ENCODE results near the gene FLNC. TPM values are rescaled to one million over a fixed set of nuclear protein-coding genes. Genes with fewer than 3 reads are reported as not detected.

FLNC gene
- total RNA-seq, 1 donor from 2014 or later = 7.7 TPM

DNA sequence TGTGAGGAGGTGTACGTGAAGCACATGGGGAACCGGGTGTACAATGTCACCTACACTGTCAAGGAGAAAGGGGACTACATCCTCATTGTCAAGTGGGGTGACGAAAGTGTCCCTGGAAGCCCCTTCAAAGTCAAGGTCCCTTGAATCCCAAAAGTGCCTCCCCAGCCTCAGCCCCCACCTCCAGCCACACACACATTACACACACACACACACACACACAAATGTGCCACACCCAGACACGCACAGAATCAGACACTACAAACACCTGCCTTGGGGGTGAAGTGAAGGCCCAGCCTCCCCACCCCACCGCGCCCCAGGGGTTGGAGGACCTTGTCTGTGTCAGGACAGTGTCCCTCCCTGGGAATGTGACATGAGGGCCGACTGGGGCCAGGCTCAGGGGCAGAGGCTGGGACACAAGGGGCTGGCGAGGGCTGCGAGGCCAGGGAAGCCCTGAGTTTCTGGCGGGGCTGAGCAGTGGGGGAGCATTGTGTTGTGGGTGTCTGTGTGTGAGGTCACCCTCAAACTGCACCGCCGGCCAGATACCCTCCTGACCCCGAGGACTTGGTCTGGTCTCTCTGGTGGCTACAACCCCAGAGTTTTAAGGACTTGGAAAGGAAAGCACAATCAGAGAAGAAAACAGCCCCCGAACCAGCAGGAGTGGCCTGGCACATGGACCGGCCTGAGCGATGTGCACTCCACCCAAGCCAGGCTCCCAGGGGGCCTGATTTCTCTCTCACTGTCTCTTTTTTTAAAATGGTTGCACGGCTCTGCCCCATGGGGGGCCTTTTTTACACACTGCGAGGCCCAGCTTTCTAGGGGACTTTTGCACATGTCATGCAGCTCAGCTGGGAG lies 28.4 kb downstream of the FLNC start:
- intact Hi-C loops (cut with DNase I) = no loop called here
- ATAC-seq (no peak), DNase-seq (no peak)
- Histone ChIP-seq H3K36me3 (no peaks in the 10 kb centered on the region), H3K4me1 (peaks cover 5% of the 10 kb centered on the region), H3K27me3 (no peaks in the 10 kb centered on the region), H3K27ac (no peak overlapping the region), H3K4me3 (no peak overlapping the region), H3K9me3 (no peaks in the 10 kb centered on the region)
- TF ChIP-seq, protein P1, sequence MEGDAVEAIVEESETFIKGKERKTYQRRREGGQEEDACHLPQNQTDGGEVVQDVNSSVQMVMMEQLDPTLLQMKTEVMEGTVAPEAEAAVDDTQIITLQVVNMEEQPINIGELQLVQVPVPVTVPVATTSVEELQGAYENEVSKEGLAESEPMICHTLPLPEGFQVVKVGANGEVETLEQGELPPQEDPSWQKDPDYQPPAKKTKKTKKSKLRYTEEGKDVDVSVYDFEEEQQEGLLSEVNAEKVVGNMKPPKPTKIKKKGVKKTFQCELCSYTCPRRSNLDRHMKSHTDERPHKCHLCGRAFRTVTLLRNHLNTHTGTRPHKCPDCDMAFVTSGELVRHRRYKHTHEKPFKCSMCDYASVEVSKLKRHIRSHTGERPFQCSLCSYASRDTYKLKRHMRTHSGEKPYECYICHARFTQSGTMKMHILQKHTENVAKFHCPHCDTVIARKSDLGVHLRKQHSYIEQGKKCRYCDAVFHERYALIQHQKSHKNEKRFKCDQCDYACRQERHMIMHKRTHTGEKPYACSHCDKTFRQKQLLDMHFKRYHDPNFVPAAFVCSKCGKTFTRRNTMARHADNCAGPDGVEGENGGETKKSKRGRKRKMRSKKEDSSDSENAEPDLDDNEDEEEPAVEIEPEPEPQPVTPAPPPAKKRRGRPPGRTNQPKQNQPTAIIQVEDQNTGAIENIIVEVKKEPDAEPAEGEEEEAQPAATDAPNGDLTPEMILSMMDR (IDR thresholded peaks at IDR 0.05) = no peak

DNA sequence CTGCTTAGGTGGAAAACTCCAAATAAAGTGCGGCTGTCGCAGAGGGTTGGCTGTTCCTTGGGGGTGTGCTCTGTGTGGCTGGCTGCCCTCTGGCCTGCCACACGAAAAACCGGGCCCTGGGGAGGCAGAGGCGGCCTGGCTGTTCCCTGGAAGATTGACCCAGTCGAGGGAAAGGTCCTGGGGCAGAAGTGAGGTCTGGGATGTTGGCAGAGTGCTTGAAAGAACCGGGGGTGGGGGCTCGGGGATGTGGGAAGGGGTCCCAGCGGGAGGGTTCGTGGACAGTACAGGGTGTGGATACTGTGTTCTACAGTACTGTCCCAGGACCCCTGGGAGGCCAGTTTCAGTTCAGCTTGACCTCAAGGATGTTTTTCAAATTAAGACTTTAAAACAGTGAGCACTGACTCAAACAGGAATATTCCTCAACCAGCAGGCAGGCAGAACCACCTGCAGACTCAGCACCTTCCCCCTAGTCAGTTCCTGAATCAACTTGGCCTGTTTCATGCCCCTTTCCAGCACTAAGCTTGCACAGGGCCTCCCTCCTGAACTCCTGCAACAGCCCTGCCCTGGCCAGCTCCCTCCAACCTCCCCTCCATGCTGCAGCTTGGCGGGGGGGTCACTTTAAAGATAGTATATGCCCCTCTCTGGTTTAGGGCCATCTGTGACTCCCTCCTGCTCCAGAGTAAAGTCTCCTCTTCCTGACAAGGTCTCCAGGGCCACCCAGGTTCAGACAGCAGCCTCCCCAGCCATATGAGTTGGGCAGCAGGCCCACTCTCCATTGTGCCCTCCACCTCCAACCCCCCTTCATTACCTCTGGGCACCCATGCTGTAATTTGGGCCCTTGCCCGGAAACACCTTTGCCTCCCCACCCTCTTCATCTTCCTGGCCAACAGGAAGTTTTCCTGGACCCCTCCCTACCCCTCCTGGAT lies 29.3 kb downstream of the FLNC start:
- H3K27ac ChIP-seq = no peak overlapping the region
- no peaks in the 10 kb centered on the region for H3K9me3 ChIP-seq

DNA sequence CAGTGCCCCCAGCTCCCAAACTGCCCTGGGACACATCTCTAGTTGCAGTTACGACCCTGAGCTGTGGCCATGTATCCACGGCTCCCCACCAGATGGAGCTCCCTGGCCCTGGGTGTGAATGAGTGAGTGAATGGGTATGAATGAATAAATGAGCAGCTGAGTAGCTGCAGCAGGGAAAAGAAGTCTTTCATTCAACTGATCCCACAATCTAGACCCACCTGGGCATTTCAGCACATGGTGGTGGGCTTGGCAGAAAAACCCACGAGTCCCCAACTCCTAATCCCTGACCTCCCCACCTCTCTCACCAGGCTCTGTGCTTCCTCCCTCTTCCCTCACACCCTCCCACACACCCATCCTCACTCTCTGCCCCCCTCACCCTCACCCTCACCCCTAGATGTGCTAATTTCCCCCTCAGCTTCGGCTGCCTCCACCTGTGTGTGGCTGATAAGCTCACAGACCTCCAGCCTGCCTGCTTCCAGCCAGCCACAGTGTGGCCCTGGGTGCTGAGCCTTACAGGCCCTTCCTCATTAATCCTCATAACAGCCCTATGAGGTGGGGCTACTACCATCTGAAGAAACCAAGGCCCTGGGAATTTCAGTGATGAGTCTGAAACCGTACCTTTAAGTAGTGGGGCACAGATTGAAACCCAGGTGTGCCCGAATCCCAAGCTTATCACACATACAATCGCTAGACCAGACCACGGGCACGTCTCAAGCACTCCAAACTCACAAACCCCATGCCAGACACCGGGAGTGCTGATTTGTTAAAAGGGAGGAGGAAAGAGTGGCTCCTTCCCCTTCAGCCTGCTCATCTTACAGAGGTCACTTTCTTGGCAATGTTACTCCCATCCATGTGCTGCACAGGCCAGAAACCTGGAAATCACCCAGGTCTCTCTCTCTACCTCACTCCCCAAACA lies 30.2 kb downstream of the FLNC start:
- no peak for DNase-seq
- H3K27ac ChIP-seq = no peak overlapping the region

More for the DNA sequence above, 29.3 kb downstream of the FLNC start:
- intact Hi-C loops (cut with DNase I) = no loop called here
- TF ChIP-seq, protein P1 (IDR thresholded peaks at IDR 0.05) = no peak
- peaks cover 10% of the 10 kb centered on the region for H3K4me1 ChIP-seq
- no peak overlapping the region for H3K4me3 ChIP-seq
- DNase-seq = no peak
- no peak for ATAC-seq
- H3K27me3 ChIP-seq = no peaks in the 10 kb centered on the region
- H3K36me3 ChIP-seq = peaks cover under 1% of the 10 kb centered on the region

DNA sequence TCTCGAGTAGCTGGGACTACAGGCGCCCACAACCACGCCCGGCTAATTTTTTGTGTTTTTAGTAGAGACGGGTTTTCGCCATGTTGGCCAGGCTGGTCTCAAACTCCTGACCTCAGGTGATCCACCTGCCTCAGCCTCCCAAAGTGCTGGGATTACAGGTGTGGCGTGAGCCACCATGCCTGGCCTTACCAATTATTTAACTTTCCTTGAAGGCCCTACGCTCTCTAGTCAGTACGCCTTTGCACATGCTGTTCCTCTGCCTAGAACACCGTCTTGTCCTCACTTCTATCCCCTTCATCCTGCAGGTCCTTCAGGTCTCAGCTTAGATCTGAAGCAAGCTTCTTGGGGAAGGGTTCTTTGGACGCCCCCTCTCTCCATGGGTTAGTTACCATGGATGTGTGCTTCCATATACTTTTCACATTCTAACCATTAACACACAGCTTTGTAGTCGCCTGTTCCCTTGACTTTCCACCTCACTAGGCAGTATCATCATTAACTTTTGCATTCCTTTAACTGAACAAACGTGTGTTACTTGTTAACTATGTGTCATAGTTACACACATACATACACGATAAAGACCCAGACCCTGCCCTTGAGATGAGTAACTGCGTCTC lies 31.9 kb downstream of the FLNC start:
- Histone ChIP-seq H3K9me3 (no peaks in the 10 kb centered on the region), H3K4me3 (peak overlapping the region; percentile 86), H3K36me3 (peaks cover 15% of the 10 kb centered on the region), H3K4me1 (peaks cover 10% of the 10 kb centered on the region), H3K27ac (no peak overlapping the region), H3K27me3 (no peaks in the 10 kb centered on the region)
- no peak for DNase-seq
- TF ChIP-seq, protein P1 (IDR thresholded peaks at IDR 0.05) = no peak
- intact Hi-C loops (cut with DNase I) = no loop called here
- ATAC-seq = no peak

More for the DNA sequence above, 30.2 kb downstream of the FLNC start:
- Histone ChIP-seq H3K36me3 (peaks cover 9% of the 10 kb centered on the region), H3K9me3 (no peaks in the 10 kb centered on the region), H3K4me1 (peaks cover 10% of the 10 kb centered on the region), H3K27me3 (no peaks in the 10 kb centered on the region), H3K4me3 (no peak overlapping the region)
- TF ChIP-seq, protein P1 (IDR thresholded peaks at IDR 0.05) = no peak
- intact Hi-C loops (cut with DNase I) = no loop called here
- ATAC-seq = no peak

All from upper lobe of right lung (tissue), 1 donor.